ENCODE data around the gene WSCD2. TPM values are rescaled to one million over a fixed set of nuclear protein-coding genes. Genes with fewer than 3 reads are reported as not detected.

Gene WSCD2
- total and polyA plus RNA-seq, 8 donors: 0.25 to 6.7 (median 1.4) TPM; not detected in 3

DNA sequence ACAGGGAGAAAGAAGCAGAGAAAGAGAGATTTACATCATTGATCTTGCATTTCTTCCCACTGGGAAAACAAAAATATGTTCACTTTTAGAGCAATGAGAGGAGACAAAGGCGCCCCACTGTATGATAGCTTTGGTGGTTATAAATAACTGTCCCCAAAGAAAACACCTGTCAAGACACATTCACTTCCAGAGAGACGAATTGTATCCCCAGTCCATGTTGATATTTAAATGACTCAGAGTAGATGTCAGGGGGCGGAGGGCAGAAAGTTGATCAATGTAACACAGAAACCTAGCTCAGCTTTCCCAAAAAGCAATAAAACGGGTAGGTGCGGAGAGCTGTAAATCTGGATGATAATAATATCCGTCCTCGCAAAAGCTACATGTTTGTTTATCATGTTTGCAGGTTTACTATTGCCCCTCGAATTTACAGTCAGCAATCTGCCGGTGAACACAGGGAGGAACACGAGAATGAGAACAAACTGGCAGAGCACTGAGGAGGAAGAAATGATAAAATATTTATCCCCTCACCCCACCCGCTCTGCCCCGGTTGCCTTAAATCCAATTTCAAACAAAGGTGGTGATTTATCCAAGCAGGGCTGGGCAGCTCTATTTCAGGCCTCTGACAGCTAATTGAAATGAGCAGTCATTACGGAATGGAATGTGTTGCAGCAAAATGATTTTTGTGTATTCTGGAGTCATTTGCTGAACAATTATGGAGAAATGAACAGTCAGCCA is 125.6 kb downstream of the WSCD2 start:
- Histone ChIP-seq H3K36me3 (no peaks in the 10 kb centered on the region), H3K27me3 (peaks cover 0 to 40% (median 4%) of the 10 kb centered on the region in 3 donors), H3K4me1 (no peaks in the 10 kb centered on the region), H3K27ac (no peak overlapping the region), H3K4me3 (no peak overlapping the region), H3K9me3 (peaks cover 0 to 10% (median 9%) of the 10 kb centered on the region in 4 donors)
- peak in 1 of 2 donors; percentile 13 for DNase-seq
- WGBS, 5 donors: 33 to 46% (median 36%) methylated on average over 13 of the region's 13 CpGs
- TF ChIP-seq POLR2A (IDR thresholded peaks at IDR 0.05) (no peak), EP300 (IDR thresholded peaks at IDR 0.05) (no peak), POLR2AphosphoS5 (IDR thresholded peaks at IDR 0.05) (no peak)
- TF ChIP-seq, protein P1, sequence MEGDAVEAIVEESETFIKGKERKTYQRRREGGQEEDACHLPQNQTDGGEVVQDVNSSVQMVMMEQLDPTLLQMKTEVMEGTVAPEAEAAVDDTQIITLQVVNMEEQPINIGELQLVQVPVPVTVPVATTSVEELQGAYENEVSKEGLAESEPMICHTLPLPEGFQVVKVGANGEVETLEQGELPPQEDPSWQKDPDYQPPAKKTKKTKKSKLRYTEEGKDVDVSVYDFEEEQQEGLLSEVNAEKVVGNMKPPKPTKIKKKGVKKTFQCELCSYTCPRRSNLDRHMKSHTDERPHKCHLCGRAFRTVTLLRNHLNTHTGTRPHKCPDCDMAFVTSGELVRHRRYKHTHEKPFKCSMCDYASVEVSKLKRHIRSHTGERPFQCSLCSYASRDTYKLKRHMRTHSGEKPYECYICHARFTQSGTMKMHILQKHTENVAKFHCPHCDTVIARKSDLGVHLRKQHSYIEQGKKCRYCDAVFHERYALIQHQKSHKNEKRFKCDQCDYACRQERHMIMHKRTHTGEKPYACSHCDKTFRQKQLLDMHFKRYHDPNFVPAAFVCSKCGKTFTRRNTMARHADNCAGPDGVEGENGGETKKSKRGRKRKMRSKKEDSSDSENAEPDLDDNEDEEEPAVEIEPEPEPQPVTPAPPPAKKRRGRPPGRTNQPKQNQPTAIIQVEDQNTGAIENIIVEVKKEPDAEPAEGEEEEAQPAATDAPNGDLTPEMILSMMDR (IDR thresholded peaks at IDR 0.05): no peak
- intact Hi-C loops (cut with DNase I; ENCODE audit: low total_unique reads): no loop called here

DNA sequence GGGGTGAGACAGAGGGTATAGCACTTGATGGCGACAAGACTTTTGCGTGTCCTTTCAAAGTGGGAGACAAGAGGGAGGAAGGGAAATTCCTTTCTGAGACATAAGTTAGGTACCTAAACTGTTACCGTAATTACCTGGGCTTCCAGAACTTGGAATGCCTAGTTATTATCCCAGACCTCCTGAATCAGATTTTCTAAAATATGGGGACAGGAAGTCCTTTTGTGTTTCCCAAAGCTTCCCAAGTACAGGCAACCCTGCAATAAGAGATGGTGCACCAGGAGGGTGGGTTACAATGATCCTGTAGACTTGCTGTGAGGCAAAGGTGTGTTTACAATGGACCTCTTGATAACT is 126.1 kb downstream of the WSCD2 start:
- TF ChIP-seq, protein P1 (IDR thresholded peaks at IDR 0.05): no peak
- TF ChIP-seq EP300 (IDR thresholded peaks at IDR 0.05): no peak
- TF ChIP-seq POLR2A (IDR thresholded peaks at IDR 0.05): no peak
- TF ChIP-seq POLR2AphosphoS5 (IDR thresholded peaks at IDR 0.05): no peak
- no peak overlapping the region for H3K4me3 ChIP-seq
- peaks cover 0 to 40% (median 4%) of the 10 kb centered on the region in 3 donors for H3K27me3 ChIP-seq
- intact Hi-C loops (cut with DNase I; ENCODE audit: low total_unique reads): no loop called here
- peaks cover 0 to 15% (median 14%) of the 10 kb centered on the region in 4 donors for H3K9me3 ChIP-seq
- DNase-seq: no peak
- no peaks in the 10 kb centered on the region for H3K36me3 ChIP-seq
- H3K27ac ChIP-seq: no peak overlapping the region
- no peaks in the 10 kb centered on the region for H3K4me1 ChIP-seq
- WGBS, 5 donors: 62 to 79% (median 71%) methylated on average over 3 of the region's 3 CpGs

DNA sequence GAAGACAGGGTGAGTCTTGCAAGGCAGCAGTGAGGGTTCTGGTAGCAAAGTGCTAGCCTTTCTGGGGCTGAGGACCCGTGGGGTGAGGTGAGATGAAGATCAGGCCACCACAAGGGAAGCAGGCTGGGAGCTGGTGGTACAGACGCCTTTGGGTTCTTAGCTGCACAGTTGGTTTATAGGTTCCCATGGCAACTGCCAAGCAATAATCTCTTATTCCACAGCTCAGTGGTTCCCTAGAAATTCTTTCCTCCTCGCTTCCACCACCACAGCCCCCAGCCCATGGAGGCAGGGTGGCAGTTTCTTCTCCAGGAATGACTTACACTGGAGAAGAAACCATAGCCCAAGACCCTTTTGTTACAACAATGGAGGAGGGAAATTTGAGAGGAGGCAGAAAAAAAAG is 127.9 kb downstream of the WSCD2 start:
- Histone ChIP-seq H3K9me3 (peaks cover 0 to 32% (median 31%) of the 10 kb centered on the region in 4 donors), H3K36me3 (no peaks in the 10 kb centered on the region), H3K27me3 (peaks cover 0 to 32% (median 4%) of the 10 kb centered on the region in 3 donors), H3K4me1 (no peaks in the 10 kb centered on the region), H3K27ac (no peak overlapping the region), H3K4me3 (no peak overlapping the region)
- TF ChIP-seq EP300 (IDR thresholded peaks at IDR 0.05) (no peak), POLR2A (IDR thresholded peaks at IDR 0.05) (no peak), POLR2AphosphoS5 (IDR thresholded peaks at IDR 0.05) (no peak)
- TF ChIP-seq, protein P1 (IDR thresholded peaks at IDR 0.05): no peak
- WGBS, 5 donors: 25 to 43% (median 27%) methylated on average over 3 of the region's 3 CpGs
- intact Hi-C loops (cut with DNase I; ENCODE audit: low total_unique reads): no loop called here
- DNase-seq: no peak

DNA sequence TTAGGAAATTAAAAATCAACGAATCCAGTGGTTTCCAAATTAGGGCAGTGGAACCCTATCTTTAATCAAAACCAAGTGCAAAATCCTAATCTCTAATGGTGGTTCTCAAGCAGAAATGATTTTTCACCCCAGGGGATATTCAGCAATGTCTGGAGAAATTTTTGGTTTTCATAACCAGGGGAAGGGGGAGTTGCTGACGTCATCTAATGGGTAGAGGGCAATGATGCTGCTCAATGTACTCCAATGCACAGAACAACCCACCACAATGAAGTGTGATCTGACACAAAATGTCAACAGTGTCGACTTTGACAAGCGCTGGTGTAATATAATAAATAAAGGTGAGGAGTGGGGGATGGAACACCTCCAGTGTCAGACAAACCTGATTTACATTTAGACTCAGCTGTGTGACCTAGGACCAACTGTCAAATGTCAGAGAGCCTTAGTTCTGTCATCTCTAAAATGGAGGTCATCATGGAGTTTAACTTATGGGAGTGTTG is 128.6 kb downstream of the WSCD2 start:
- TF ChIP-seq EP300 (IDR thresholded peaks at IDR 0.05) (no peak), POLR2A (IDR thresholded peaks at IDR 0.05) (no peak), POLR2AphosphoS5 (IDR thresholded peaks at IDR 0.05) (no peak)
- TF ChIP-seq, protein P1 (IDR thresholded peaks at IDR 0.05): no peak
- intact Hi-C loops (cut with DNase I; ENCODE audit: low total_unique reads): no loop called here
- DNase-seq: no peak
- WGBS, 5 donors: 74 to 78% (median 76%) methylated on average over 4 of the region's 4 CpGs
- H3K27me3 ChIP-seq: peaks cover 0 to 32% (median 4%) of the 10 kb centered on the region in 3 donors
- peaks cover 0 to 38% (median 31%) of the 10 kb centered on the region in 4 donors for H3K9me3 ChIP-seq
- no peaks in the 10 kb centered on the region for H3K36me3 ChIP-seq
- no peaks in the 10 kb centered on the region for H3K4me1 ChIP-seq
- no peak overlapping the region for H3K4me3 ChIP-seq
- no peak overlapping the region for H3K27ac ChIP-seq

All from stomach (tissue), 9 donors.